LNCAP (cell line): ENCODE results near the gene STEAP1B.

ENCODE experiments used
- TF ChIP-seq, protein P1 (sequence below): fragments of 450-650 bp; IDR thresholded peaks from 2 replicates; pipeline ENCODE4 v1.5.1; 2017; ENCODE audit warnings: mild to moderate bottlenecking

The STEAP1B gene

DNA sequence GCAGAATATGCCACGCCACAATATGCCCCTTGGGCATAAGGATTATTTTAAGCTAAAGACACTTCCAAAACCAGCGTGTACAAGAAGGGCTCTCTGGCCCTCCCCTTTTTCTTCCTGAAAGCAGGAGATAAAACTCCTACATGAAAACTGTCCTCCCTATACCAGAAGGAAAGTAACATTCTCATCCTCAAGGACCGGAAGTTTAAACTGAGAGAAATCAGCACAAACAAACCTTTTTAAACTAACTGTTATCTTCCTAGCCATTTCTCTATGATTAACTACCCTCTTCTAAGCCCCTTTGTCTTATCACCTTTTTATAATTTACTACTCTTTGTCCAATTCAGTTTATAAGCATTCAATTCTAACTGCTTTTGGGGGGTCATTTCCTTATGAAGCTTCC, 126.6 kb downstream of the STEAP1B start:
- TF ChIP-seq, protein P1, sequence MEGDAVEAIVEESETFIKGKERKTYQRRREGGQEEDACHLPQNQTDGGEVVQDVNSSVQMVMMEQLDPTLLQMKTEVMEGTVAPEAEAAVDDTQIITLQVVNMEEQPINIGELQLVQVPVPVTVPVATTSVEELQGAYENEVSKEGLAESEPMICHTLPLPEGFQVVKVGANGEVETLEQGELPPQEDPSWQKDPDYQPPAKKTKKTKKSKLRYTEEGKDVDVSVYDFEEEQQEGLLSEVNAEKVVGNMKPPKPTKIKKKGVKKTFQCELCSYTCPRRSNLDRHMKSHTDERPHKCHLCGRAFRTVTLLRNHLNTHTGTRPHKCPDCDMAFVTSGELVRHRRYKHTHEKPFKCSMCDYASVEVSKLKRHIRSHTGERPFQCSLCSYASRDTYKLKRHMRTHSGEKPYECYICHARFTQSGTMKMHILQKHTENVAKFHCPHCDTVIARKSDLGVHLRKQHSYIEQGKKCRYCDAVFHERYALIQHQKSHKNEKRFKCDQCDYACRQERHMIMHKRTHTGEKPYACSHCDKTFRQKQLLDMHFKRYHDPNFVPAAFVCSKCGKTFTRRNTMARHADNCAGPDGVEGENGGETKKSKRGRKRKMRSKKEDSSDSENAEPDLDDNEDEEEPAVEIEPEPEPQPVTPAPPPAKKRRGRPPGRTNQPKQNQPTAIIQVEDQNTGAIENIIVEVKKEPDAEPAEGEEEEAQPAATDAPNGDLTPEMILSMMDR: no peak

- TF ChIP-seq, protein P1: no peak
Observed at GRCh38 chr7:22372863-22373262, 127.1 kb downstream of the STEAP1B start.

DNA sequence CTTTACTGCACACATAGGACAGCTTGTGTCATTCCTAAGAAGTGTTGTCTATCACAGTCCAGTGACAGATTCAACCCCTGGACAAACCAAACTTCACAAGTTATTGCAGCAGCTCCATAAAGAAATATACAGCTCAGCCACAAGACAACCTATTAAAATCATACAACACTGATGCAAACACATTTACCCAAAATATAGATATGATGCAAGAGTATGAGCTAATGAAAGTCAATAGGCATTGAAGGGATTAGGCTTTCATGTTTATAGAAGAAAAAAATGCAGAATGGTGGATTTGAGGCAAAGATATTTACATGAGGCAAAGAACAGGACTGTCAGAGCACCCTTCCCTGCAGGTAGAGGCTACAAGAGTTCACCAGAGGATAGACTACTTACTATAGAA, 128.1 kb downstream of the STEAP1B start:
- TF ChIP-seq, protein P1: no peak
